HG02623 (cell line): ENCODE data around the gene ZNF217.
A peak's percentile ranks its signal among the peaks of the same experiment; 100 is the strongest.
"Not testable (repeated sequence)": the region's sequence is repeated elsewhere in the genome, so short reads cannot be mapped to it uniquely, and the experiment has no call there.

Source experiments
- ATAC-seq: cut with Tn5 transposase; IDR thresholded peaks from one replicate; pipeline ENCODE4 v1.9.1; 2021; ENCODE audit warnings: moderate library complexity; ENCODE audit not compliant: unreplicated experiment

Gene ZNF217

DNA sequence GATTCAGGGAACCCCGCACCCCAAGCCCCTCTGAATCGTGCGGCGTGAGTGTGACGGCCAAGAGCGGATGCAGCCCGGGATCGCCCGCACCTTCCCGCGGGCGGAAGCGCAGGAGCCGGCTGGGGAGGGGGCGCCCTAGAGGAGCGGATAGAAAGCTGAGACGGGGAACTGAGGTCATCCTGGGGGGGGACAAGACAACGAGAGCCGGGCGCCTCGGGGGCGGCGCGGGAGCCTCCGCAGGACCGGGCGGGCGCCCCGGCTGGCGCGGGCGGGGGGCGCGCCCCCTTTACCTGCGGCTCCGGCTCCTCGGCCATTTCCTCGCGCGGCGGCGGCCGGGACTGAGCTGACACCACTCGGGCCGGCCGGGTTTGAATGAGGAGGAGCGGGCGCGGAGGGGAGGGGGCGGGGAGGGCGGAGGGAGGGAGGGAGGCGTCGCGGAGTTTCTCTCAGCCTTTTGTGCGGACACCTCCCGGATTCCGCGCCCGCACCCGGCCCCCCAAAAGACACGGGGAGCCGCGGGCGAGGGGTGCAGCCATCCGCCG is at the start of gene ZNF217:
TSS of gene ZNF217 (minus strand) at position 374 of the 542 bp plus-strand sequence. CDS start 11,013 bp downstream, outside the sequence.
- ATAC-seq, result peak; percentile 13

- peak; percentile 96 for ATAC-seq
Observed at GRCh38 chr20:53643031-53643832, 49.6 kb upstream of the ZNF217 start.

DNA sequence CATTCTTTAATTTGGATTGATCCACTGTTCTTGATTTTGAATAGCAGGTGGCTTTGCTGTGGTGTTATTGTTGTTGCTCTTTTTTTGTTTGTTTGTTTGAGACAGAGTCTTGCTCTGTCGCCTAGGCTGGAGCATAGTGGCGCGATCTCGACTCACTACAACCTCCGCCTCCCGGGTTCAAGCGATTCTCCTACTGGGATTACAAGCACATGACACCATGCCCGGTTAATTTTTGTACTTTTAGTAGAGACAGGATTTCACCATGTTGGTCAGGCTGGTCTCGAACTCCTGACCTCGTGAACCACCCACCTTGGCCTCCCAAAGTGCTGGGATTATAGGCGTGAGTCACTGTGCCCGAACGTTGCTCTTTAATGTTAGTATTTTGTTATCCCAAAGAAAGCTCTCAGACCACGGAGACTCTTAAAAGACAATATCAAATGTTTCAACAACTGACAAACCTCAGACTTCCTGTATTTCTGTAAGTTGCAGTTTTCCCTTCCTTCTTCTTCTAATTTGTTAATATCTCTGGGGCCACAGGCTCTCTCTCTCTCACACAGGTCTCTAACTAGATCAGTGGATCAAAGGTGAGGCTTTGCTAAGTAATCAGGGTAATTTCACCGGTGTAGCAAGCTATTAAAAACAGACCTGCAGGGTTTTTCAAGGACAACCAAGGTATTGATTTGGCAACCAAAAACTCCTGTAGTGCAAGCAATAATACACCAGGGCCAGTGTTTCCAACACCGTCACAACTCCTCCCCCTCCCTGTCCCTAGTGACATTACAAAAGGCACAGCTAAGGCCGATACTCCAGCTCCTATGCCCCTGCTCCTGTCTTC is 48.8 kb upstream of the ZNF217 start:
- peak; percentile 30 for ATAC-seq

- no peak for ATAC-seq
Observed at GRCh38 chr20:53639647-53640440, 46.2 kb upstream of the ZNF217 start.

GRCh38 chr20:53639128-53639527 is 45.5 kb upstream of the ZNF217 start:
- ATAC-seq, result no peak

GRCh38 chr20:53637310-53637709 is 43.7 kb upstream of the ZNF217 start:
- ATAC-seq, result not testable (repeated sequence)

DNA sequence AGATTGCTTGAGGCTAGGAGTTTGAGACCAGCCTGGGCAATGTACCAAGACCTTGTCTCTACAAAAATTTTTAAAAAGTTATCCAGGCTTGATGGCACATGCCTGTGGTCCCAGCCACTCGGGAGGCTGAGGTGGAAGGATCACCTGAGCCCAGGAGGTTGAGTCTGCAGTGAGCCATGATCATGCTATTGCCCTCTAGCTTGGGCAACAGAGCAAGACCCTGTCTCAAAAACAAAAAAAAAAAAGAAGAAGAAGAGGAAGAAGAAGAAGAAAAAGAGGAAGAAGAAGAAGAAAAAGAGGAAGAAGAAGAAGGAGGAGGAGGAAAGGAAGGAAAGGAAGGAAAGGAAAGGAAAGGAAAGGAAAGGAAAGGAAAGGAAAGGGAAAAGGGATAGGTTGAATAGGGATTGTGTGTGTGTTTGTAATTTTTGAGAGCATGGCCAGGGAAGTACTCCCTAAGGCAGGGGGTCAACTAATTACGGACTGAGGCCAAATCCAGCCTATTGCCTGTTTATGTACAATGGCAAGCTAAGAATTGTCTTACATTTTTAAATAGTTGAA is 43.0 kb upstream of the ZNF217 start:
- no peak for ATAC-seq

GRCh38 chr20:53635221-53635620 is 41.6 kb upstream of the ZNF217 start:
- no peak for ATAC-seq

DNA sequence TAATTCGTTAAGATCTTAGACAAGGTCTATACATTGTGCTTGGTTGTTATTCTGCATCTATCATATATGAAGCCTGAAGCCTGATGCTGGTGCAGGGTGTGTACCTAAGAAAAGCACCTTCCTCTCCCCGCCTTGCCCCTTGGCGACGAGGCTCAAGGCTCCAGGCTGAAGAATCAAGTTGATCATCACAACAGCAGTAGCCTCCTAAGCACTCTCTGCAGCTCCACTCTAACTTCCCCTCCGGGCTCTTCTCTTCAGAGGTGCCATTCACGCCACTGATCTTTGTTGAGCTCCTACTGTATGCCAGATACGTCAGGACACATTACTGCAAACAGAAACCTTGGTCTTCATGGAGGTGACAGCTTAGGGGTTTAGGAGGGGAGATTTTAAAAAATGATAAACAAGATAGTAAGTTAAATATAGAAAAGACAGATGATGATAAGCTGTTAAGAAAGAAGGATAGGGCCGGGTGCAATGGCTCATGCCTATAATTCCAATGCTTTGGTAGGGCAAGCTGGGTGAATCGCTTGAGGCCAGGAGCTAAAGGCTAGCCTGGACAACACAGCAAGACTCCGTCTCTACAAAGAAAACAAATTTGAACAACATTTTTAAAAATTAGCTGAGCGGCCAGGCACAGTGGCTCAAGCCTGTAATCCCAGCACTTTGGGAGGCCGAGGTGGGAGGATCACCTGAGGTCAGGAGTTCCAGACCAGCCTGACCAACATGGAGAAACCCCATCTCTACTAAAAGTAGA is 38.4 kb upstream of the ZNF217 start:
- no peak for ATAC-seq

DNA sequence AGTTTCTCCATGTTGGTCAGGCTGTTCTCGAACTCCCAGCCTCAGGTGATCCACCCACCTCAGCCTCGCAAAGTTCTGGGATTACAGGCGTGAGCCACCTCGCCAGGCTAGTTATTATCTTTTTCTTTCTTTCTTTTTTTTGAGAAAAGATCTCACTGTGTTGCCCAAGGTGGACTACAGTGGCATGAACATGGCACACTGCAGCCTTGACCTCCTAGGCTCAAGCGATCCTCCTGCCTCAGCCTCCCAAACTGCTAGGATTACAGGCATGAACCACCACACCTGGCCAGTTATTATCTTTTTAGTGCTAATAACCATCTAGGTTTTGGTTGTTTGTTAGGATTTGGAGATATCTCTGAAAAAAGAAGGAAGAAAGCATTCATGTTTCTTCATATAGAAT is 35.8 kb upstream of the ZNF217 start:
- ATAC-seq, result no peak

- ATAC-seq, result not testable (repeated sequence)
Observed at GRCh38 chr20:53628758-53629157, 35.1 kb upstream of the ZNF217 start.

DNA sequence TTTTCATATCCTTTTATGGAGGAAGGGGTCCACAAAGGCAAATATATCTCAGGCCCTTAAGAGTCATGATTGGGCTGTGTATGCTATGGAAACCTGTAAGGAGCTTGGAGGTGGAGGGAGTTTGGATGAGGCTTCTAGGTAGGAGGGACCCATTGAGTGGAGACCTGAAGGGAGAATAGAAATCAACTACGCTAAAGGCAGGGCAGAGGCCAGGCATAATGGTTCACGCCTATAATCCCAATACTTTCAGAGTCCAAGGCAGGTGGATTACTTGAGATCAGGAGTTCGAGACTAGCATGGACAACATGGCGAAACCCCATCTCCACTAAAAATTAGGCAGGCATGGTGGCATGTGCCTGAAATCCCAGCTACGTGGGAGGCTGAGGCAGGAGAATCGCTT is 34.4 kb upstream of the ZNF217 start:
- no peak for ATAC-seq

DNA sequence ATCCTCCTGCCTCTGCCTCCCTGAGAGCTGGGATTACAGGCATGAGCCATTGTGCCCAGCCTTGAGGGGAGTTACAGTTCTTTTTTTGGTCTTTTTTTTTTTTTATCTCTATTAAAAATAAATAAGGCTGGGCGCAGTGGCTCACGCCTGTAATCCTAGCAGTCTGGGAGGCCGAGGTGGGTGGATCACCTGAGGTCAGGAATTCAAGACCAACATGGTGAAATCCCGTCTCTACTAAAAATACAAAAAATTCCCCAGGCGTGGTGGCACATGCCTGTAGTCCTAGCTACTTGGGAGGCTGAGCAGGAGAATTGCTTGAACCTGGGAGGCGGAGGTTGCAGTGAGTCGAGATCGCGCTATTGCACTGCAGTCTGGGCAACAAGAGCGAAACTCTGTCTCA is 33.4 kb upstream of the ZNF217 start:
- not testable (repeated sequence) for ATAC-seq

- ATAC-seq, result no peak
Observed at GRCh38 chr20:53626584-53626983, 32.9 kb upstream of the ZNF217 start.

DNA sequence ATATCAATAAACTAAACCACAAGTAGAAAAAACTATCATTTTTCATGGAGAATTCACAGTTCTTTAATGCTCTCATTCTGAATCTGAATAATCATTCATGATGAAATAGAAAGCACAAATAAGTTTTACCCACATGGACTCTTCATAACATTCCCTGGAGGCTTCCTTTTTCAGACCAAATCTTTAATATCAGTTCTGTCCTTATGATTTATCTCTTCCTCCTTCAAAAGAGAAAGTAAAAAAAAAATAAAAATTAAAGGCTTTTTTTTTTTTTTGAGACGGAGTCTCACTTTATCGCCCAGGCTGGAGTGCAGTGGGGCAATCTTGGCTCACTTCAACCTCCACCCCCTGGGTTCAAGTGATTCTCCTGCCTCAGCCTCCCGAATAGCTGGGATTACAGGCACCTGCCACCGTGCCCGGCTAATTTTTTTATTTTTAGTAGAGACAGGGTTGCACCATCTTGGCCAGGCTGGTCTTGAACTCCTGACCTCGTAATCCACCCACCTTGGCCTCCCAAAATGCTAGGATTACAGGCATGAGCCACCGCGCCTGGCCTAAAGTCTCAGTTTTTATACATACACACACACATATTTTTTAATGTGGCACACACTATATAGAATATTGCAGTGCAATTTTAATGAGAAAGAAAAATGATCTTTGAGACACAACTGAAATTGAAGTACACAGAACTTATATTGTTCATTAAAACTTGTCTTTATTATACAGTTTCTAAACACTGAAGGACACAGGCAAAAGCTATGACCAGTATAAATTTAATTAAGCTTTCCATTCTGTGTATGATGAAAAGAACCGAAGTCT is 31.9 kb upstream of the ZNF217 start:
- no peak for ATAC-seq

GRCh38 chr20:53624927-53625250 is 31.2 kb upstream of the ZNF217 start:
- not testable (repeated sequence) for ATAC-seq

- peak; percentile 46 for ATAC-seq
Observed at GRCh38 chr20:53623454-53624211, 30.0 kb upstream of the ZNF217 start.

DNA sequence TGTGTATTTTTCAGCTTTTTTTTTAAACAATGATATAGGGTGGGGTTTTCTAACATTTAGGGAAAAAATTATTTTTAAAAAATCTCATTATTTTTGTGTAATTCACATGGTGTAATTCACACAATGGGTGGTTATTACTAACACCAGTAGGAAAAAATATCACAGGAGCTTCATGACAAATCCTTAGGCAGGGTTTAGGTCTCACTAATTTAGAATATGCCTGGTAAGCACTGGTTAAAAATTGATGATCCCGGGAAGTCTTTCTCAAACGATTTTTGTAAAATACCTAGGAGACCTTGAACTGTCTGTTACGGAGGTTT is 29.5 kb upstream of the ZNF217 start:
- ATAC-seq, result no peak
